ENCODE results near the gene FNTB.

FNTB gene

GRCh38 chr14:65032319-65032718 lies 45.6 kb downstream of the FNTB start:
- no peak overlapping the region for H2AFZ ChIP-seq (ENCODE audit: low read depth, low read length)
- H3K9ac ChIP-seq (ENCODE audit: low read length), result no peak overlapping the region
- H4K20me1 ChIP-seq (ENCODE audit: insufficient read depth, low read length), result no peaks in the 10 kb centered on the region; the same call in 1 of the 2 replicates
- H3K79me2 ChIP-seq (ENCODE audit: low read length), result no peaks in the 10 kb centered on the region
- H3K4me1 ChIP-seq (ENCODE audit: low read length), result no peaks in the 10 kb centered on the region
- no peak overlapping the region for H3K4me3 ChIP-seq (ENCODE audit: low read length)
- no peak overlapping the region for H3K27ac ChIP-seq (ENCODE audit: low read length)
- H3K36me3 ChIP-seq (replicated peaks; ENCODE audit: low read depth, low read length), result peaks cover 18% of the 10 kb centered on the region
- TF ChIP-seq EZH2phosphoT487 (IDR thresholded peaks at IDR 0.05; ENCODE audit: low read depth), result no peak
- TF ChIP-seq, protein P1, sequence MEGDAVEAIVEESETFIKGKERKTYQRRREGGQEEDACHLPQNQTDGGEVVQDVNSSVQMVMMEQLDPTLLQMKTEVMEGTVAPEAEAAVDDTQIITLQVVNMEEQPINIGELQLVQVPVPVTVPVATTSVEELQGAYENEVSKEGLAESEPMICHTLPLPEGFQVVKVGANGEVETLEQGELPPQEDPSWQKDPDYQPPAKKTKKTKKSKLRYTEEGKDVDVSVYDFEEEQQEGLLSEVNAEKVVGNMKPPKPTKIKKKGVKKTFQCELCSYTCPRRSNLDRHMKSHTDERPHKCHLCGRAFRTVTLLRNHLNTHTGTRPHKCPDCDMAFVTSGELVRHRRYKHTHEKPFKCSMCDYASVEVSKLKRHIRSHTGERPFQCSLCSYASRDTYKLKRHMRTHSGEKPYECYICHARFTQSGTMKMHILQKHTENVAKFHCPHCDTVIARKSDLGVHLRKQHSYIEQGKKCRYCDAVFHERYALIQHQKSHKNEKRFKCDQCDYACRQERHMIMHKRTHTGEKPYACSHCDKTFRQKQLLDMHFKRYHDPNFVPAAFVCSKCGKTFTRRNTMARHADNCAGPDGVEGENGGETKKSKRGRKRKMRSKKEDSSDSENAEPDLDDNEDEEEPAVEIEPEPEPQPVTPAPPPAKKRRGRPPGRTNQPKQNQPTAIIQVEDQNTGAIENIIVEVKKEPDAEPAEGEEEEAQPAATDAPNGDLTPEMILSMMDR (IDR thresholded peaks at IDR 0.05; ENCODE audit: low read depth, low read length), result no peak
- H3K9me3 ChIP-seq (ENCODE audit: insufficient read depth, low read length), result no peaks in the 10 kb centered on the region
- H3K27me3 ChIP-seq (ENCODE audit: low read depth, low read length), result no peaks in the 10 kb centered on the region
- no peak overlapping the region for H3K4me2 ChIP-seq (ENCODE audit: low read length)

- peaks cover 13% of the 10 kb centered on the region for H3K36me3 ChIP-seq (replicated peaks; ENCODE audit: low read depth, low read length)
- H3K4me3 ChIP-seq (ENCODE audit: low read length), result no peak overlapping the region
- no peaks in the 10 kb centered on the region; the same call in 1 of the 2 replicates for H4K20me1 ChIP-seq (ENCODE audit: insufficient read depth, low read length)
- H3K27me3 ChIP-seq (ENCODE audit: low read depth, low read length), result no peaks in the 10 kb centered on the region
- no peak overlapping the region for H3K4me2 ChIP-seq (ENCODE audit: low read length)
- H3K4me1 ChIP-seq (ENCODE audit: low read length), result no peaks in the 10 kb centered on the region
- H3K9me3 ChIP-seq (ENCODE audit: insufficient read depth, low read length), result no peaks in the 10 kb centered on the region
- H3K27ac ChIP-seq (ENCODE audit: low read length), result no peak overlapping the region
- TF ChIP-seq EZH2phosphoT487 (IDR thresholded peaks at IDR 0.05; ENCODE audit: low read depth), result no peak
- TF ChIP-seq, protein P1 (IDR thresholded peaks at IDR 0.05; ENCODE audit: low read depth, low read length), result no peak
- H2AFZ ChIP-seq (ENCODE audit: low read depth, low read length), result no peak overlapping the region
- H3K79me2 ChIP-seq (ENCODE audit: low read length), result no peaks in the 10 kb centered on the region
- no peak overlapping the region for H3K9ac ChIP-seq (ENCODE audit: low read length)
Observed at GRCh38 chr14:65033181-65033580, 46.5 kb downstream of the FNTB start.

- no peak overlapping the region for H3K4me2 ChIP-seq (ENCODE audit: low read length)
- H3K36me3 ChIP-seq (replicated peaks; ENCODE audit: low read depth, low read length), result peaks cover 13% of the 10 kb centered on the region
- H3K27ac ChIP-seq (ENCODE audit: low read length), result no peak overlapping the region
- no peak overlapping the region for H3K9ac ChIP-seq (ENCODE audit: low read length)
- no peaks in the 10 kb centered on the region for H3K79me2 ChIP-seq (ENCODE audit: low read length)
- H3K27me3 ChIP-seq (ENCODE audit: low read depth, low read length), result no peaks in the 10 kb centered on the region
- H3K4me3 ChIP-seq (ENCODE audit: low read length), result no peak overlapping the region
- H3K4me1 ChIP-seq (ENCODE audit: low read length), result no peaks in the 10 kb centered on the region
- H4K20me1 ChIP-seq (ENCODE audit: insufficient read depth, low read length), result no peaks in the 10 kb centered on the region; the same call in 1 of the 2 replicates
- no peak overlapping the region for H2AFZ ChIP-seq (ENCODE audit: low read depth, low read length)
- TF ChIP-seq, protein P1 (IDR thresholded peaks at IDR 0.05; ENCODE audit: low read depth, low read length), result no peak
- TF ChIP-seq EZH2phosphoT487 (IDR thresholded peaks at IDR 0.05; ENCODE audit: low read depth), result no peak
- H3K9me3 ChIP-seq (ENCODE audit: insufficient read depth, low read length), result no peaks in the 10 kb centered on the region
Observed at GRCh38 chr14:65034021-65034420, 47.3 kb downstream of the FNTB start.

DNA sequence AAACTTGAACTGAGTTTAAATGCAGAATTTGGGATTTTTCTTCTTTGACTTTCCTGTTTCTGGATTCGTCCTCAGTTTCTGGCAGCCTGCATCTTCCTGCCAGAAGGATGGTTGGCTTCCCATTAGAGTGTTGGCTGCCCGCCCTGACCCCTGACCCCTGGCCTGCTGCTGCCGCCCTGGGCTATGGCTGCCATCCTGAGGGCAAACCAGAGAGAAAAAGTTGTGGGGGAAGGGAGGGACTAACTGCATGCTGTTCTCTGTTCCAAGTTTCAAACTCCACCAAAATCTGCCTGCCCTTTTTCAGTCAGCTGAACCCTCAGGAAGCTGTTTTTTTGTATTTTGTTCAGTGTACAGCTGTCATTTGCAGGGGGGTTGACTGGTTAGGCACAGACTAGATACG lies 48.4 kb downstream of the FNTB start:
- no peaks in the 10 kb centered on the region for H3K27me3 ChIP-seq (ENCODE audit: low read depth, low read length)
- H3K79me2 ChIP-seq (ENCODE audit: low read length), result no peaks in the 10 kb centered on the region
- H3K4me2 ChIP-seq (ENCODE audit: low read length), result no peak overlapping the region
- no peaks in the 10 kb centered on the region for H3K9me3 ChIP-seq (ENCODE audit: insufficient read depth, low read length)
- no peak overlapping the region for H3K27ac ChIP-seq (ENCODE audit: low read length)
- TF ChIP-seq, protein P1 (IDR thresholded peaks at IDR 0.05; ENCODE audit: low read depth, low read length), result no peak
- no peak for TF ChIP-seq EZH2phosphoT487 (IDR thresholded peaks at IDR 0.05; ENCODE audit: low read depth)
- H3K4me1 ChIP-seq (ENCODE audit: low read length), result no peaks in the 10 kb centered on the region
- H3K36me3 ChIP-seq (replicated peaks; ENCODE audit: low read depth, low read length), result peaks cover 13% of the 10 kb centered on the region
- H2AFZ ChIP-seq (ENCODE audit: low read depth, low read length), result no peak overlapping the region
- H3K4me3 ChIP-seq (ENCODE audit: low read length), result no peak overlapping the region
- no peaks in the 10 kb centered on the region; the same call in 1 of the 2 replicates for H4K20me1 ChIP-seq (ENCODE audit: insufficient read depth, low read length)
- H3K9ac ChIP-seq (ENCODE audit: low read length), result no peak overlapping the region
